DMS114 treated with DMSO at 0.1 percent for 48 hours (cell line): ENCODE data around the gene AFF3.

ENCODE experiments used
- DNase-seq: peaks from one replicate; lab custom pipeline; 2025; ENCODE audit not compliant: unreplicated experiment; lab: John Stamatoyannopoulos, UW

AFF3 gene

GRCh38 chr2:99890568-99891427, 251.6 kb downstream of the AFF3 start:
- DNase-seq = no peak

GRCh38 chr2:99888617-99889016, 253.8 kb downstream of the AFF3 start:
- DNase-seq = no peak

GRCh38 chr2:99886418-99886817, 256.0 kb downstream of the AFF3 start:
- no peak for DNase-seq

- no peak for DNase-seq
These were observed 259.0 kb downstream of the AFF3 start for GRCh38 chr2:99883358-99883757.

GRCh38 chr2:99881901-99882591, 260.3 kb downstream of the AFF3 start:
- DNase-seq = no peak

GRCh38 chr2:99880964-99881294, 261.5 kb downstream of the AFF3 start:
- no peak for DNase-seq

GRCh38 chr2:99880148-99880963, 262.0 kb downstream of the AFF3 start:
- no peak for DNase-seq

- no peak for DNase-seq
These were observed 262.9 kb downstream of the AFF3 start for GRCh38 chr2:99879481-99879880.

GRCh38 chr2:99878581-99879350, 263.6 kb downstream of the AFF3 start:
- DNase-seq = no peak

GRCh38 chr2:99877963-99878362, 264.4 kb downstream of the AFF3 start:
- no peak for DNase-seq

- no peak for DNase-seq
These were observed 265.4 kb downstream of the AFF3 start for GRCh38 chr2:99876956-99877355.

- no peak for DNase-seq
These were observed 266.7 kb downstream of the AFF3 start for GRCh38 chr2:99875627-99876201.

GRCh38 chr2:99868260-99868659, 274.1 kb downstream of the AFF3 start:
- no peak for DNase-seq

- DNase-seq = no peak
These were observed 274.6 kb downstream of the AFF3 start for GRCh38 chr2:99867770-99868169.

- DNase-seq = no peak
These were observed 276.3 kb downstream of the AFF3 start for GRCh38 chr2:99865818-99866676.

- DNase-seq = no peak
These were observed 277.5 kb downstream of the AFF3 start for GRCh38 chr2:99864561-99865553.

GRCh38 chr2:99863903-99864270, 278.5 kb downstream of the AFF3 start:
- DNase-seq = no peak

GRCh38 chr2:99863236-99863902, 279.0 kb downstream of the AFF3 start:
- DNase-seq = no peak
